ENCODE data around the gene RIMBP2. TPM values are rescaled to one million over a fixed set of nuclear protein-coding genes. Genes with fewer than 3 reads are reported as not detected.

The RIMBP2 gene
- polyA plus RNA-seq, 1 of the 3 experiments (the other 2 are of a cell fraction) = 0.90 TPM

GRCh38 chr12:130573766-130574165, 142.3 kb downstream of the RIMBP2 start:
- no peaks in the 10 kb centered on the region for H4K20me1 ChIP-seq (ENCODE audit: insufficient read depth)
- no peak overlapping the region for H2AFZ ChIP-seq (ENCODE audit: low read depth)
- H3K4me2 ChIP-seq = no peak overlapping the region
- H3K4me3 ChIP-seq (ENCODE audit: low read depth in 2 of 2, low read length in 1 of 2) = no peak overlapping the region
- H3K9me2 ChIP-seq = no peaks in the 10 kb centered on the region
- no peak for DNase-seq
- no peaks in the 10 kb centered on the region for H3K79me2 ChIP-seq (ENCODE audit: insufficient read depth)
- WGBS (ENCODE audit: low lambda C conversion rate) = 51% methylated on average over 6 of the region's 7 CpGs
- H3K27me3 ChIP-seq (ENCODE audit: insufficient read depth) = no peaks in the 10 kb centered on the region
- no peaks in the 10 kb centered on the region for H3F3A ChIP-seq (replicated peaks; ENCODE audit: insufficient read depth)
- TF ChIP-seq RAD21 (IDR thresholded peaks at IDR 0.05; ENCODE audit: low read length) (no peak), CHD2 (IDR thresholded peaks at IDR 0.05; ENCODE audit: low read length, partially characterized antibody) (no peak), FOXM1 (IDR thresholded peaks at IDR 0.05; ENCODE audit: low read depth) (no peak), TCF12 (IDR thresholded peaks at IDR 0.05) (no peak), PBX3 (IDR thresholded peaks at IDR 0.05) (no peak), SIN3A (IDR thresholded peaks at IDR 0.05; ENCODE audit: borderline replicate concordance, low read depth, low read length) (no peak), JUND (IDR thresholded peaks at IDR 0.05) (no peak), TAF1 (IDR thresholded peaks at IDR 0.05; ENCODE audit: borderline replicate concordance, low read depth, low read length) (no peak), REST (IDR thresholded peaks at IDR 0.05; ENCODE audit: low read depth, low read length) (no peak), POLR2AphosphoS5 (IDR thresholded peaks at IDR 0.05; ENCODE audit: low read depth, low read length) (no peak), MAX (IDR thresholded peaks at IDR 0.05; ENCODE audit: low read depth) (no peak), RCOR1 (IDR thresholded peaks at IDR 0.05; ENCODE audit: low read length) (no peak)
- no peak overlapping the region for H3K9ac ChIP-seq
- ChIA-PET CTCF (interaction anchor here (0.9 to 2.1 kb wide), 6 partner anchors 11 to 174 kb away, joined by 3 to 8 read pairs (median 4); no protein-coding TSS in a partner anchor), POLR2A (interaction anchor here (2.2 to 2.8 kb wide), 2 partner anchors 16 to 18 kb away, joined by 10 to 12 read pairs; no protein-coding TSS in a partner anchor)
- no peaks in the 10 kb centered on the region for H3K36me3 ChIP-seq (replicated peaks in 1 of 2; ENCODE audit: control insufficient read depth in 1 of 2, insufficient read depth in 2 of 2, low read length in 1 of 2)
- H3K4me1 ChIP-seq (ENCODE audit: control insufficient read depth in 1 of 2, insufficient read depth in 2 of 2, low read depth in 1 of 2, low read length in 1 of 2) = peaks cover 0 to 83% of the 10 kb centered on the region in 2 experiments; a peak in 2 of 4 replicates
- peak overlapping the region in 1 of 2 experiments; percentile 94; a peak in 2 of 4 replicates for H3K27ac ChIP-seq (ENCODE audit: low read depth in 2 of 2, low read length in 1 of 2)
- no peaks in the 10 kb centered on the region for H3K9me3 ChIP-seq

- Histone ChIP-seq H3K4me1 (ENCODE audit: control insufficient read depth in 1 of 2, insufficient read depth in 2 of 2, low read depth in 1 of 2, low read length in 1 of 2) (peaks cover 0 to 82% of the 10 kb centered on the region in 2 experiments; a peak in 2 of 4 replicates), H2AFZ (ENCODE audit: low read depth) (no peak overlapping the region), H3K9me3 (no peaks in the 10 kb centered on the region), H3K27me3 (ENCODE audit: insufficient read depth) (no peaks in the 10 kb centered on the region), H3K9ac (no peak overlapping the region), H3K4me3 (ENCODE audit: low read depth in 2 of 2, low read length in 1 of 2) (no peak overlapping the region), H4K20me1 (ENCODE audit: insufficient read depth) (no peaks in the 10 kb centered on the region), H3K79me2 (ENCODE audit: insufficient read depth) (no peaks in the 10 kb centered on the region), H3K27ac (ENCODE audit: low read depth in 2 of 2, low read length in 1 of 2) (peak overlapping the region in 1 of 2 experiments; percentile 94; a peak in 2 of 4 replicates), H3K36me3 (replicated peaks in 1 of 2; ENCODE audit: control insufficient read depth in 1 of 2, insufficient read depth in 2 of 2, low read length in 1 of 2) (no peaks in the 10 kb centered on the region), H3K4me2 (no peak overlapping the region), H3F3A (replicated peaks; ENCODE audit: insufficient read depth) (no peaks in the 10 kb centered on the region), H3K9me2 (no peaks in the 10 kb centered on the region)
- ChIA-PET CTCF (interaction anchor here (0.9 to 2.1 kb wide), 6 partner anchors 11 to 175 kb away, joined by 3 to 8 read pairs (median 6); no protein-coding TSS in a partner anchor), POLR2A (interaction anchor here (1.2 to 2.8 kb wide), 3 partner anchors 16 to 117 kb away, joined by 4 to 12 read pairs (median 10); no protein-coding TSS in a partner anchor)
- WGBS (ENCODE audit: low lambda C conversion rate) = 72% methylated on average over 14 of the region's 14 CpGs
- no peak for DNase-seq
- no peak for TF ChIP-seq SMC3 (IDR thresholded peaks at IDR 0.05; ENCODE audit: low read depth, low read length)
- TF ChIP-seq GABPA (IDR thresholded peaks at IDR 0.05; ENCODE audit: low read depth) = no peak
- no peak for TF ChIP-seq RCOR1 (IDR thresholded peaks at IDR 0.05; ENCODE audit: low read length)
- no peak for TF ChIP-seq GATA2 (CRISPR knock-in tag; IDR thresholded peaks at IDR 0.05)
- no peak for TF ChIP-seq NRF1 (IDR thresholded peaks at IDR 0.05; ENCODE audit: low read depth, low read length)
- TF ChIP-seq MAX (IDR thresholded peaks at IDR 0.05; ENCODE audit: low read depth) = no peak
- TF ChIP-seq TAF1 (IDR thresholded peaks at IDR 0.05; ENCODE audit: borderline replicate concordance, low read depth, low read length) = no peak
- TF ChIP-seq USF1 (IDR thresholded peaks at IDR 0.05; ENCODE audit: borderline replicate concordance, low read depth) = no peak
- no peak for TF ChIP-seq IRF3 (IDR thresholded peaks at IDR 0.05; ENCODE audit: low read depth, low read length)
These were observed 142.9 kb downstream of the RIMBP2 start for GRCh38 chr12:130573235-130573634.

Measured in SK-N-SH (cell line).